GM18499 (cell line): Measurements from ENCODE around the gene PSMD13.

Source experiments
- ATAC-seq: cut with Tn5 transposase; IDR thresholded peaks from one replicate; pipeline ENCODE4 v1.9.1; 2021; ENCODE audit warnings: moderate number of reproducible peaks; ENCODE audit not compliant: insufficient read depth, unreplicated experiment

PSMD13 gene

DNA sequence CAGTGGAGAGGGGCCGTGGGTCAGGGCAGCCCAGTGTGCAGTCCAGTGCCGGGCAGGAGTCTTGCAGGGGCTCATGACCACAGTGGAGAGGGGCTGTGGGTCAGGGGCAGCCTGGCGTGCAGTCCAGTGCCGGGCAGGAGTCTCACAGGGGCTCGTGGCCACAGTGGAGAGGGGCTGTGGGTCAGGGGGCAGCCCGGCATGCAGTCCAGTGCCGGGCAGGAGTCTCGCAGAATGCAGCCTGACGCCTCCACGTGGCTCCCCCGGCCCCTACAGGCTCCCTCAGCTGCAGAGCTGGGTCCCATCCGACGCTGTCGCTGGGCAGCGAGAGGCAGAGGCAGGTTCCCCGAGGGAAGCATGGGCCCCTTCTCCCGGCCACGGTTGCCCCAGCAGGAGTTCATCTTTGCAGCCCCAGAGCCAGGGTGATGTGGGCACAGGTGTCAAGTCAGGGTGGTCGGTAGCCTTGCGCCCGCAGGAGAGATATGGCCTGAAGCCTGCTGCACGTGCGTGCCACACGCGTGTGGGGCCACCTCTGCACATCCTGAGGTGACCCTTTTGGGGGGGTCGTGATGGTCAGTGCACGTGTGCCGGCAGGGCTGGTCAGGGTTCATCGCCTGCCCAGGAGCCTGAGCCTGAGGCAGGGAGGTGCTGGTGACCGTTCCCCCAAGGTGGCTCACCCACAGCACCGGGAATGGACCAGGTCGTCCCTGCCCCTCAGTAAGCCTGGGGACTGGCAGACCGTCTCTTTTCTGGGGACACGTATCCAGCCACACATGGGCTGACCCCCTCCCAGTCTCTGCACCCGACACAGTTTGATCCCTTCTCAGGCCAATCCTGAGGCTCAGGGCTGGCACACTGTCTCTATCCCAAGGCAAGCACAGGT, 59.6 kb downstream of the PSMD13 start:
- no peak for ATAC-seq

- ATAC-seq: no peak
Measured at GRCh38 chr11:297051-297585, 60.3 kb downstream of the PSMD13 start.

GRCh38 chr11:297586-298405, 61.0 kb downstream of the PSMD13 start:
- no peak for ATAC-seq

DNA sequence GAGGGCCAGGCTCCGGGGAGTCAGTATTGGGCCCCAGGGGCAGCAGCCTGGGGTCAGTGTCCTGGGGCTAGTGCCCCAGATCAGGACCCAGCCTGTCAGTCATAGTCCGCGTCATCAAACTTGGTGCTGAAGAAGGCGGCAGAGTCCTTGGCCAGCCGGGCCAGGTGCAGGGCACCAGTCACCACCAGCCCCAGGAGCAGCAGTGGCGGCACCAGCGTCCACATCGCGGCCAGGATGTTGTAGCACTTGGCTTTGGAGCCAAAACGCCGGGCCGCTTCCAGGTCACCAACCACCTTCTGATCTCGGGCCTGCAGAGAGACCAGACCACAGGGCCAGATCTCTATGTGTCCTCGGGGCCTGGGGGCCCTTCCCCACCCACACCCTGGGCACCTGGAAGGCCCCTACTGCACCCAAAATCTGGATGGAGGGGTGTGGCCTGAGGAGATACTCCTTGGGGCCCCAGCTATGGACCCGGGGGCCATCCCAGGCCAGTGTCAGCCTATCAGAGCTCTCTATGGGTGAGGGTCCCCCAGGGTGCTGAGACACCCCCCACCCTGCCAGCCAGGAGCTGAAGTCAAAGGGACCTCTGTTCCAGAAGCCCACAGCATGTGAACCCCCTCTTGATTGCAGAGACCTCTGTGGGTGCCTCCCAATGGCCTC, 61.8 kb downstream of the PSMD13 start:
- no peak for ATAC-seq

GRCh38 chr11:299081-299891, 62.5 kb downstream of the PSMD13 start, which contains the start of gene IFITM5:
Gene IFITM5 (minus strand): TSS chr11:299526. CDS start chr11:299490, 36 bp downstream.
- no peak for ATAC-seq

DNA sequence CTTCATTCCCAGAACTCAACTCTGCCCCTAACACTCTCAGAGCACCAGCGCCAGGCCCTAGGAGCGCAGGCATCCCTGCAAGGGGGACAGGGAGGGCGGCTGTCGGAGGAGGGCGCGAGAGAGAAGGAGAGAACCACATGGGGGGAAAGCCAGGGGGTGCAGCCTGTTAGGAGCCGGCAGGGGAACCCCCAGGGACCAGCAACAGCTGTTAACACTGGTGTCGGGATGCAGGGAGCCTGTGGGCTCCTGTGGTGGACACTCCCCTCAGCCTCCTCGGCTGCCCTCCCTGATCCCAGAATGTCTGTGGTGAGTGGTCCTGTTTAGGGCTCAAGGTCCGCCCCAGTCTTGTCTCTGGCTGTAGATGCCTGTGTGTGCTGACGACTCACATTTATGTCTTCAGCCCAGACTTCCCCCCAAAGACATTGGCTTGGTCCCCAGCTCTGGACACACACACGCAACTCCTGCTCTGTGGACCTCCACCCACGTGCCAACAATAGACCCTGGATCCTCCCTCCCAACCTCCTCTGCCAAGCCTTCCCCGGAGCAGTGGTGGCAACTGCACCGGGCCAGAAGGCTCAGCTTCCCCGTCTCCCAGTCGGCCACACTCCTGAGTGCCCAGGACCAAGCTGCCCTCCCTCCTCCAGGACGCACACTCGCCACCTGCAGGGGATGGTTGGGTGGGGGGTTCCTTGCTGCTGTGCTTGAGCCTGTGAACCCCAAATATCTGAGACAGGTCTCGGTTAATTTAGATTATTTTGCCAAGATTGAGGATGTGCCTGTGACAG, 63.4 kb downstream of the PSMD13 start:
- no peak for ATAC-seq
